ENCODE measurements around the gene MPHOSPH10. TPM values are rescaled to one million over a fixed set of nuclear protein-coding genes. Genes with fewer than 3 reads are reported as not detected.

Gene MPHOSPH10
- total and polyA plus RNA-seq, 2 of the 13 experiments (the other 11 are each of a cell fraction or from before 2014, with no cell fraction given), result 37.8 to 137 TPM

GRCh38 chr2:71129902-71130151, 607 bp upstream of the MPHOSPH10 start (continued):
- TF ChIP-seq ZNF276 (CRISPR knock-in tag; IDR thresholded peaks at IDR 0.05; ENCODE audit: low read depth), result no peak
- no peak; the same call in 1 of the 2 replicates for TF ChIP-seq ZC3H13 (CRISPR knock-in tag; IDR thresholded peaks at IDR 0.05)
- no peak for TF ChIP-seq ZNF878 (CRISPR knock-in tag; IDR thresholded peaks at IDR 0.05)
- peak; percentile 37; the same call in 1 of the 2 replicates for TF ChIP-seq ZNF367 (CRISPR knock-in tag; IDR thresholded peaks at IDR 0.05; ENCODE audit: borderline replicate concordance)
- no peak for TF ChIP-seq ZNF713 (CRISPR knock-in tag; IDR thresholded peaks at IDR 0.05)
- no peak; the same call in 1 of the 2 replicates for TF ChIP-seq HOXA5 (CRISPR knock-in tag; IDR thresholded peaks at IDR 0.05)
- TF ChIP-seq PCBP1 (IDR thresholded peaks at IDR 0.05; ENCODE audit: borderline replicate concordance, low read depth, low read length), result no peak
- no peak for TF ChIP-seq ZNF414 (CRISPR knock-in tag; IDR thresholded peaks at IDR 0.05)
- TF ChIP-seq HOXA7 (CRISPR knock-in tag; IDR thresholded peaks at IDR 0.05), result no peak
- TF ChIP-seq TBX2 (CRISPR knock-in tag; IDR thresholded peaks at IDR 0.05; ENCODE audit: borderline replicate concordance), result no peak
- TF ChIP-seq TRIM24 (CRISPR knock-in tag; IDR thresholded peaks at IDR 0.05), result no peak
- TF ChIP-seq XRCC5 (optimal IDR thresholded peaks at IDR 0.05; ENCODE audit: low read length), result peak; percentile 55
- no peak for TF ChIP-seq MAZ (IDR thresholded peaks at IDR 0.05; ENCODE audit: borderline replicate concordance, low read depth, low read length)
- TF ChIP-seq MAZ (CRISPR knock-in tag; IDR thresholded peaks at IDR 0.05; ENCODE audit: low read depth), result no peak
- TF ChIP-seq MLLT10 (CRISPR knock-in tag; IDR thresholded peaks at IDR 0.05), result peak; percentile 80; the same call in 1 of the 2 replicates
- peak; percentile 55; the same call in 1 of the 2 replicates for TF ChIP-seq ZNF292 (CRISPR knock-in tag; IDR thresholded peaks at IDR 0.05; ENCODE audit: borderline replicate concordance, low read depth)
- TF ChIP-seq PPARG (CRISPR knock-in tag; conservative IDR thresholded peaks at IDR 0.05), result no peak
- no peak; the same call in 1 of the 2 replicates for TF ChIP-seq SATB2 (CRISPR knock-in tag; IDR thresholded peaks at IDR 0.05)
- no peak for TF ChIP-seq ZSCAN30 (CRISPR knock-in tag; IDR thresholded peaks at IDR 0.05)
- TF ChIP-seq FOSL1 (CRISPR knock-in tag; IDR thresholded peaks at IDR 0.05; ENCODE audit: borderline replicate concordance), result 0 out of 2 replicates have a peak, but pooled peaks have one; percentile 3
- TF ChIP-seq ZFAT (CRISPR knock-in tag; conservative IDR thresholded peaks at IDR 0.05), result no peak
- TF ChIP-seq E2F5 (CRISPR knock-in tag; conservative IDR thresholded peaks at IDR 0.05), result no peak
- TF ChIP-seq ELF1 (CRISPR knock-in tag; IDR thresholded peaks at IDR 0.05), result no peak
- TF ChIP-seq FOSL2 (CRISPR knock-in tag; IDR thresholded peaks at IDR 0.05), result 0 out of 2 replicates have a peak, but pooled peaks have one; percentile 10
- TF ChIP-seq HINFP (CRISPR knock-in tag; IDR thresholded peaks at IDR 0.05; ENCODE audit: low read depth), result peak; percentile 22; the same call in 1 of the 2 replicates
- no peak for TF ChIP-seq GLI4 (CRISPR knock-in tag; IDR thresholded peaks at IDR 0.05; ENCODE audit: borderline replicate concordance)
- peak; percentile 87 for TF ChIP-seq NR0B2 (CRISPR knock-in tag; IDR thresholded peaks at IDR 0.05)
- TF ChIP-seq MEIS2 (CRISPR knock-in tag; IDR thresholded peaks at IDR 0.05), result 0 out of 2 replicates have a peak, but pooled peaks have one; percentile 18
